Testis (tissue), 3 donors: ENCODE measurements around the gene CUL4B. TPM values are rescaled to one million over a fixed set of nuclear protein-coding genes. Genes with fewer than 3 reads are reported as not detected.

Source experiments
- DNase-seq: peaks from one replicate; pipeline ENCODE4 v3.0.0-alpha.2; 2019
- H3K27ac ChIP-seq, 2 donors: fragments of 200-600 bp; sonication (generic); one replicate each; pipeline ENCODE4 v1.5.1; 2019
- H3K27me3 ChIP-seq: fragments of 200-600 bp; sonication (generic); one replicate; pipeline ENCODE4 v1.5.1; 2019
- H3K36me3 ChIP-seq: fragments of 200-600 bp; sonication (generic); one replicate; pipeline ENCODE4 v1.5.1; 2017; ENCODE audit warnings: low read depth; ENCODE audit errors: missing control alignments
- H3K4me1 ChIP-seq: fragments of 200-600 bp; sonication (generic); one replicate; pipeline ENCODE4 v1.5.1; 2019
- H3K4me3 ChIP-seq, 2 donors: fragments of 200-600 bp; sonication (generic); one replicate each; pipeline ENCODE4 v1.5.1; 2017 to 2019
- H3K9me3 ChIP-seq: fragments of 200-600 bp; sonication (generic); one replicate; pipeline ENCODE4 v1.5.1; 2017
- CTCF ChIP-seq, 3 experiments: fragments of 450-650 bp in 2 of 3; fragments of 200-600 bp in 1 of 3; sonication (generic) in 1 of 3; IDR thresholded peaks; one replicate each; pipeline ENCODE4 v1.5.1; 2016 to 2019; ENCODE audit warnings: antibody characterized with exemption in 3 of 3, mild to moderate bottlenecking in 2 of 3, moderate library complexity in 1 of 3
- POLR2A ChIP-seq: fragments of 450-650 bp; IDR thresholded peaks from one replicate; pipeline ENCODE4 v1.6.1; 2017; ENCODE audit warnings: antibody characterized with exemption, mild to moderate bottlenecking, moderate library complexity
- WGBS, 2 donors: methylation state at CpG; one replicate each; pipeline ENCODE4 v1.1.5; 2018; 5-methylcytosine and 5-hydroxymethylcytosine counted together
- intact Hi-C: fragments of 100-400 bp; cut with DNase I; formaldehyde crosslinking; loops from one replicate; pipeline ENCODE4 v1.15.1; 2023; ENCODE audit warnings: low total_unique reads
- polyA plus RNA-seq: library from polyadenylated mRNA; stranded (reverse); fragments of 350-450 nt; fragmentation: Illumina TruSeq; extraction: RNeasy Lipid Tissue Mini Kit (QIAGEN cat#74804); gene quantifications from one replicate; pipeline ENCODE4 v1.2.3, GENCODE V29; 2014; ENCODE audit warnings: low read depth, low replicate concordance; ENCODE audit not compliant: insufficient read depth
- total RNA-seq, 2 donors: library from RNA; depleted of rRNA; stranded (reverse); fragments of >200 nt; gene quantifications; one replicate each; pipeline ENCODE4 v1.2.3, GENCODE V29; 2016

CUL4B gene
- total and polyA plus RNA-seq, 3 donors from 2014 or later, result 62.0 to 123 (median 111) TPM

GRCh38 chrX:120486786-120487185 lies 74.0 kb downstream of the CUL4B start:
- H3K4me3 ChIP-seq, result no peak overlapping the region
- H3K9me3 ChIP-seq, result no peaks in the 10 kb centered on the region
- DNase-seq, result no peak
- WGBS, 2 donors, result 40 to 50% methylated on average over 9 of the region's 9 CpGs
- no peaks in the 10 kb centered on the region for H3K27me3 ChIP-seq
- TF ChIP-seq CTCF (IDR thresholded peaks at IDR 0.05), result no peak
- no peak for TF ChIP-seq POLR2A
- no peak overlapping the region for H3K27ac ChIP-seq
- no peaks in the 10 kb centered on the region for H3K4me1 ChIP-seq
- no peaks in the 10 kb centered on the region for H3K36me3 ChIP-seq
- intact Hi-C loops, result no loop called here

- Histone ChIP-seq H3K4me1 (no peaks in the 10 kb centered on the region), H3K9me3 (no peaks in the 10 kb centered on the region), H3K27me3 (no peaks in the 10 kb centered on the region), H3K4me3 (peak overlapping the region; percentile 37 to 53), H3K36me3 (no peaks in the 10 kb centered on the region), H3K27ac (peak overlapping the region; percentile 55 to 80)
- intact Hi-C loops, result no loop called here
- WGBS, 2 donors, result 1 to 2% methylated on average over 12 to 32 of the region's 39 CpGs
- peak; percentile 90 for DNase-seq
- TF ChIP-seq POLR2A (no peak), CTCF (IDR thresholded peaks at IDR 0.05) (peak; percentile 25 to 59 (median 51))
Observed at GRCh38 chrX:120485638-120486520, 74.9 kb downstream of the CUL4B start.

- Histone ChIP-seq H3K36me3 (no peaks in the 10 kb centered on the region), H3K27ac (peak overlapping the region; percentile 55 to 80), H3K27me3 (no peaks in the 10 kb centered on the region), H3K9me3 (no peaks in the 10 kb centered on the region), H3K4me1 (no peaks in the 10 kb centered on the region), H3K4me3 (peak overlapping the region; percentile 37 to 53)
- intact Hi-C loops, result no loop called here
- 0 to 55% methylated on average over 1 to 3 of the region's 3 CpGs for WGBS, 2 donors
- no peak for TF ChIP-seq CTCF (IDR thresholded peaks at IDR 0.05)
- no peak for TF ChIP-seq POLR2A
- DNase-seq, result no peak
Observed at GRCh38 chrX:120485315-120485637, 75.5 kb downstream of the CUL4B start.

GRCh38 chrX:120477453-120477852 lies 83.3 kb downstream of the CUL4B start:
- no peaks in the 10 kb centered on the region for H3K4me1 ChIP-seq
- no peaks in the 10 kb centered on the region for H3K27me3 ChIP-seq
- no peak for DNase-seq
- H3K36me3 ChIP-seq, result no peaks in the 10 kb centered on the region
- no peaks in the 10 kb centered on the region for H3K9me3 ChIP-seq
- no peak overlapping the region for H3K27ac ChIP-seq
- intact Hi-C loops, result no loop called here
- TF ChIP-seq CTCF (IDR thresholded peaks at IDR 0.05), result no peak
- 82 to 84% methylated on average over 3 of the region's 3 CpGs for WGBS, 2 donors
- H3K4me3 ChIP-seq, result no peak overlapping the region

GRCh38 chrX:120476714-120477113 lies 84.0 kb downstream of the CUL4B start:
- WGBS, 2 donors, result 80 to 82% methylated on average over 2 of the region's 2 CpGs
- Histone ChIP-seq H3K27me3 (no peaks in the 10 kb centered on the region), H3K4me1 (no peaks in the 10 kb centered on the region), H3K9me3 (no peaks in the 10 kb centered on the region), H3K4me3 (no peak overlapping the region), H3K36me3 (no peaks in the 10 kb centered on the region), H3K27ac (no peak overlapping the region)
- DNase-seq, result no peak
- TF ChIP-seq POLR2A, result no peak
- TF ChIP-seq CTCF (IDR thresholded peaks at IDR 0.05), result no peak
- intact Hi-C loops, result no loop called here
